HG03045 (cell line): ENCODE results near the gene NCBP2L.
"Not testable (repeated sequence)": the region's sequence is repeated elsewhere in the genome, so short reads cannot be mapped to it uniquely, and the experiment has no call there.

Experiments used
- ATAC-seq: cut with Tn5 transposase; IDR thresholded peaks from one replicate; pipeline ENCODE4 v1.9.1; 2021; ENCODE audit warnings: mild to moderate bottlenecking, moderate library complexity; ENCODE audit not compliant: unreplicated experiment

Gene NCBP2L

GRCh38 chrX:107804427-107804826 is 26.9 kb downstream of the NCBP2L start:
- ATAC-seq = no peak

GRCh38 chrX:107805179-107805578 is 27.6 kb downstream of the NCBP2L start:
- ATAC-seq = no peak

GRCh38 chrX:107810053-107810452 is 32.5 kb downstream of the NCBP2L start:
- ATAC-seq = not testable (repeated sequence)

- ATAC-seq = no peak
Measured at GRCh38 chrX:107818900-107819521, 41.5 kb downstream of the NCBP2L start.

GRCh38 chrX:107823042-107823441 is 45.5 kb downstream of the NCBP2L start:
- no peak for ATAC-seq

- no peak for ATAC-seq
Measured at GRCh38 chrX:107823456-107823855, 45.9 kb downstream of the NCBP2L start.

- peak; percentile 37 for ATAC-seq
Measured at GRCh38 chrX:107825698-107826237, 48.2 kb downstream of the NCBP2L start, which contains the start of gene MID2. TSS of gene MID2 (plus strand) at chrX:107825866. CDS start at chrX:107826427, 561 bp downstream.

GRCh38 chrX:107826238-107827029 is 48.9 kb downstream of the NCBP2L start:
- ATAC-seq = peak; percentile 47

GRCh38 chrX:107827030-107827831 is 49.7 kb downstream of the NCBP2L start:
- ATAC-seq = no peak

- ATAC-seq = no peak
Measured at GRCh38 chrX:107827852-107828251, 50.3 kb downstream of the NCBP2L start.

GRCh38 chrX:107829878-107830277 is 52.3 kb downstream of the NCBP2L start:
- ATAC-seq = no peak

GRCh38 chrX:107831071-107831730 is 53.7 kb downstream of the NCBP2L start:
- ATAC-seq = no peak

GRCh38 chrX:107834275-107835201 is 57.0 kb downstream of the NCBP2L start:
- ATAC-seq = no peak

- ATAC-seq = no peak
Measured at GRCh38 chrX:107836958-107837357, 59.4 kb downstream of the NCBP2L start.

GRCh38 chrX:107840971-107841370 is 63.4 kb downstream of the NCBP2L start:
- no peak for ATAC-seq

- no peak for ATAC-seq
Measured at GRCh38 chrX:107842715-107843400, 65.3 kb downstream of the NCBP2L start.
